GM10266 (cell line): ENCODE data around the gene ZNF491.
"Not testable (repeated sequence)": the region's sequence is repeated elsewhere in the genome, so short reads cannot be mapped to it uniquely, and the experiment has no call there.

Experiments used
- DNase-seq: peaks from one replicate; pipeline ENCODE4 v3.0.0; 2012; ENCODE audit errors: extremely low spot score
- CTCF ChIP-seq: IDR thresholded peaks from 2 replicates; pipeline ENCODE4 v1.5.1; 2012; ENCODE audit warnings: mild to moderate bottlenecking, low read depth; ENCODE audit not compliant: control insufficient read depth, insufficient read depth; ENCODE audit errors: missing control alignments

ZNF491 gene

GRCh38 chr19:11763611-11764010 is 34.7 kb upstream of the ZNF491 start:
- DNase-seq: no peak
- TF ChIP-seq CTCF: no peak

DNA sequence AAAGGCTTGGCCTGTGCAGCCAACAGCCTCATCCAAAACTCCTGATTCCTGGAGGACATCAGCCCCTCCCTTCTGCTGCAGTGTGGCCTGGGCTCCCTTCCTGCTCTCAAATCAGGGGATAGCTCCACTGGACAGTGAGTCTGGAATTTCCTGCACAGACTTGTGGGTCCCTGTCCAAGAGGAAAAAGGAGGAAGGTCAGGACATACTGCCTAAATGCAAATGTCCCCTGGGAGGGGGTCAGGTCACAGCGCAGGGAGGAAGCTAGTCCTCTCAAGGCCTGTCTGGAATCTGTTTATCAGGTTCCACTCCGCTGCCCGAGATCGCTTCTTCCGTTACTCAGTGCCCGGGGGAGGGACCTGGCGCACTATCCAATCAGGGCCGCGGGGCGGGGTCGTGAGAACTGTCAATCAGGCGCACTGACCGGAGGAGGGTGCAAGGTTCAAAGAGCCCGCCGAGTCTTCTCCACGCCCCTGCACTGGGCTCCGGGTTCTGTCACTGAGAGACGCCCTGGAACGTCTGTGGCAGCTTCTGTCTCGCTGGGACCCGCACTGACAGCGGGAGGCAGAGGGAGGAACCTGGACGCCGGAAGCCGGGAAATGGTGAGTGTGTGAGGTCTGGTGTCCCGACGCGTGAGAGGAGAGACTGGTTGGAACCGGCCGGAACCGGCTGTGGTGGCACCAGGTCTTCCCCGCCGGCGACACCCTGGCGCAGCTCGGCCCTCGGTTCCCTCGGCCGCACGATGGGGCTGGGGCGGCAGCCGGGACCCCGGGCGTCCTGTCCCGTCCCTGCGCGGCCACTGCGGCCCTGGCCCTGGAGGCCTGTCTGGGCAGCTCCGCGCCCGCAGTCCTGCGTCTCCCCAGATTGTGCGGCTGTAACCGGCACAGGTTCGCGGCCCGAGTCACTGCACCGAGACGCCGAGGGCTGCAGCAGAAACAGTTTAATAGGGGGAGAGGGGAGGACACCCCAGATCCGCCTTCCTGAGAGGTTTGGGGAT is 31.4 kb upstream of the ZNF491 start, which contains the start of gene ZNF441:
TSS of gene ZNF441 (plus strand) at position 404 of the 995 bp plus-strand sequence. CDS start at position 598, 194 bp downstream.
- DNase-seq: peak; percentile 94
- TF ChIP-seq CTCF: no peak

DNA sequence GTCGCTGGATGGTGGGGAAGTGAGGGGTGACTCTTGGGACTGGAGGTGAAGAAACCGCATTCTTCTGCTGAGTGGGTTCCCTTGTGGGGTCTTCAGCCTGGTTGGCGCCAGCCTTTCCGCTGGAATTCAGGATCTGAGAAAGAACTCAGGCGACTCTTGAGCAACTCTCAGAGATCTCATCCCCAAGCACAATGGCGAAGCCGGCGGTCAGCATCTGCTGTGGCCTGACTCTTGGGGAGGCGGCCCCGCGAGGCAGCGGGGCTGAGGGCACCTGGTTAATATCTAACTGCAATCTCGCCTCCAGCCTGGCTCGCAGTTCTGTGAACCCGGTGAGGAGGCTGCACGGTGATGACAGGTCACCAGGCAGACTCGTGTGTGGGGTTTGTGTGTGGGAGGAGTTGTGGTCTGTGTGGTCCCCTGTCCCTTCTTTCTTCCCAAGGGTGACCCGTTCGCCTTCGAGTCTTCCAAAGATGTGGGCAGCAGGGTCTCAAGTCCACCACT is 30.6 kb upstream of the ZNF491 start:
- DNase-seq: peak; percentile 33
- no peak for TF ChIP-seq CTCF

DNA sequence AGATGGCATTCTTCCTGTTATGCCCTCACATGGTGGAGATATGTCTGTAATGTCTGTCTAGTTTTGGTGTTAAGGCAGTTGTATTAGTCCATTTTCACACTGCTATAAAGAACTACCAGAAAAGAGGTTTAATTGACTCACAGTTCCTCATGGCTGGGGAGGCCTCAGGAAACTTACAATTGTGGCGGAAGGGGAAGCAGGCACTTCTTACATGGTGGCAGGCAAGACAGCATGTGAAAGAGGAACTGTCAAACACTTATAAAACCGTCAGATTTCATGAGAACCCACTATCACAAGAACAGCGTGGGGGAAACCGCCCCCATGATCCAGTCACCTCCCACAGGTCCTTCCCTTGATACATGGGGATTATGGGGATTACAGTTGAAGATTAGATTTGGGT is 28.3 kb upstream of the ZNF491 start:
- TF ChIP-seq CTCF: no peak

DNA sequence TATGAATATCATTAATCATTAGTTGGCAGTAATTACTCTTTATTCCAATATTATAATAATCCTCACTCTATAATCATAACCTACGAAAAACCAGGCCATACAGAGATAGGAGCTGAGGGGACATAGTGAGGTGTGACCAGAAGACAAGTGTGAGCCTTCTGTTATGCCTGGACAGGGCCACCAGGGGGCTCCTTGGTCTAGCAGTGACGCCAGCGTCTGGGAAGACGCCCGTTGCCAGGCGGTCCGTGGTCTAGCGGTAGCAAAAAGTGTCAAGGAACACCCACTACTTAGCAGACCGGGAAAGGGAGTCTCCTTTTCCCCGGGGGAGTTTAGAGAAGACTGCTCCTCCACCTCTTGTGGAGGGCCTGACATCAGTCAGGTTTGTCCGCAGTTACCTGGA is 26.8 kb upstream of the ZNF491 start:
- DNase-seq: not testable (repeated sequence)

More for the DNA sequence above, 28.3 kb upstream of the ZNF491 start:
- DNase-seq: no peak

DNA sequence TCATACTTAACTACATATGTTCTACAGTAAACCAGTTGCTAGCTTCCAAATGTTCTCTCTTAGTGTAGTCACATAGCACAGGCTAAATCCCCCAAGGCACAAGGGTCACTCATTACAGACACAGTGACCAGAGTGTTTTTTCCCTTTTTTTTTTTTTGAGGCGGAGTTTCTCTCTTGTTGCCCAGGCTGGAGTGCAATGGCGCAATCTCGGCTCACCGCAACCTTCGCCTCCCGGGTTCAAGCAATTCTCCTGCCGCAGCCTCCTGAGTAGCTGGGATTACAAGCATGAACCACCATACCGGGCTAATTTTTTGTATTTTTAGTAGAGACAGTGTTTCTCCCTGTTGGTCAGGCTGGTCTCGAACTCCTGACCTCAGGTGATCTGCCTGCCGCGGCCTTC is 21.7 kb upstream of the ZNF491 start:
- DNase-seq: not testable (repeated sequence)

DNA sequence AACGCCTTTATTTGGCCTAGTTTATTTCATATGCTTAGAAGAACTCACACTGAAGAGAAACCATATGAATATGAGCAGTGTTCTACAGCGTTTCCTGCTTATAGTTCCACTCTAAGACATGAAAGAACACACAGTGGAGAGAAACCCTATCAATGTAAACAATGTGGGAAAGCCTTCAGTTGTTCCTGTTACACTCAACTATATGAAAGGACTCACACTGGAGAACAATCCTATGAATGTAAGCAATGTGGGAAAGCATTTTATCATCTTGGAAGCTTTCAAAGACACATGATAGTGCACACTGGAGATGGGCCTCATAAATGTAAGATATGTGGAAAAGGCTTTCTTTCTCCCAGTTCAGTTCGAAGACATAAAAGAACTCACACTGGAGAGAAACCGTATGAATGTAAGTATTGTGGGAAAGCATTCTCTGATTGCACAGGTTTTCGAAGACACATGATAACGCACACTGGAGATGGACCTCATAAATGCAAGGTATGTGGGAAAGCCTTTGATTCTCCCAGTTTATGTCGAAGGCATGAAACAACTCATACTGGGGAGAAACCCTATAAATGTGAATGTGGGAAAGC is 17.8 kb upstream of the ZNF491 start:
- DNase-seq: no peak
- no peak for TF ChIP-seq CTCF

DNA sequence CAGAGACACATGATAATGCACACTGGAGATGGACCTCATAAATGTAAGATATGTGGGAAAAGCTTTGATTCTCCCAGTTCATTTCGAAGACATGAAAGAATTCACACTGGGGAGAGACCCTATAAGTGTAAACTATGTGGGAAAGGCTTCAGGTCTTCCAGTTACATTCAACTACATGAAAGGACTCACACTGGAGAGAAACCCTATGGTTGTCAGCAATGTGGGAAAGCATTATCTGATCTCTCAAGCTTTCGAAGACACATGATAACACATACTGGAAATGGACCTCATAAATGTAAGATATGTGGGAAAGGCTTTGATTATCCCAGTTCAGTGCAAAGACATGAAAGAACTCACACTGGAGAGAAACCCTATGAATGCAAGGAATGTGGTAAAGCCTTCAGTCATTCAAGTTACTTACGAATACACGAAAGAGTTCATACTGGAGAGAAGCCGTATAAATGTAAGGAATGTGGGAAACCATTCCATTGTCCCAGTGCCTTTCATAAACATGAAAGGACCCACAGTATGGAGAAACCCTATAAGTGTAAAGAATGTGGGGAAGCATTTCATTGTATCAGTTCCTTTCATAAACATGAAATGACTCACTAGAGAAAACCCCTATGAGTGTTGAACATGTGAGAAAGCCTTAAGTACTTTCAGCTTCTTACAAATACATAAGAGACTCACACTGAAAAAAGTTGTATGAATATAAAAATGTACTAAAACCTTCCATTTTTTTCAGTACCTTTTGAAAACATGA is 16.8 kb upstream of the ZNF491 start:
- DNase-seq: no peak
- TF ChIP-seq CTCF: no peak
